ENCODE results near the gene LPP. TPM values are rescaled to one million over a fixed set of nuclear protein-coding genes. Genes with fewer than 3 reads are reported as not detected.

The LPP gene
- total RNA-seq, 1 donor from 2014 or later: 23.1 TPM

- Mint-ChIP-seq H3K4me1 (ENCODE audit: low read depth, unreplicated experiment) (no peaks in the 10 kb centered on the region), H3K27ac (ENCODE audit: unreplicated experiment) (no peak overlapping the region), H3K9me3 (ENCODE audit: unreplicated experiment) (no peaks in the 10 kb centered on the region), H3K36me3 (ENCODE audit: unreplicated experiment) (no peaks in the 10 kb centered on the region), H3K4me3 (ENCODE audit: unreplicated experiment) (no peak overlapping the region), H3K27me3 (ENCODE audit: unreplicated experiment) (peaks cover 2% of the 10 kb centered on the region)
- TF ChIP-seq CTCF (IDR thresholded peaks at IDR 0.05; ENCODE audit: partially characterized antibody, unreplicated experiment): no peak
- DNase-seq: no peak
Measured at GRCh38 chr3:188791311-188791710, 637.4 kb downstream of the LPP start.

GRCh38 chr3:188792793-188793192 is 638.8 kb downstream of the LPP start:
- Mint-ChIP-seq H3K9me3 (ENCODE audit: unreplicated experiment) (peaks cover 4% of the 10 kb centered on the region), H3K4me3 (ENCODE audit: unreplicated experiment) (no peak overlapping the region), H3K27me3 (ENCODE audit: unreplicated experiment) (peaks cover 2% of the 10 kb centered on the region), H3K36me3 (ENCODE audit: unreplicated experiment) (no peaks in the 10 kb centered on the region), H3K4me1 (ENCODE audit: low read depth, unreplicated experiment) (no peaks in the 10 kb centered on the region), H3K27ac (ENCODE audit: unreplicated experiment) (no peak overlapping the region)
- peak; percentile 56 for DNase-seq
- TF ChIP-seq CTCF (IDR thresholded peaks at IDR 0.05; ENCODE audit: partially characterized antibody, unreplicated experiment): no peak

GRCh38 chr3:188796122-188796631 is 642.2 kb downstream of the LPP start:
- no peak overlapping the region for H3K4me3 Mint-ChIP-seq (ENCODE audit: unreplicated experiment)

GRCh38 chr3:188797045-188797444 is 643.1 kb downstream of the LPP start:
- Mint-ChIP-seq H3K36me3 (ENCODE audit: unreplicated experiment) (no peaks in the 10 kb centered on the region), H3K9me3 (ENCODE audit: unreplicated experiment) (peaks cover 4% of the 10 kb centered on the region), H3K4me1 (ENCODE audit: low read depth, unreplicated experiment) (no peaks in the 10 kb centered on the region), H3K27me3 (ENCODE audit: unreplicated experiment) (peaks cover 2% of the 10 kb centered on the region), H3K27ac (ENCODE audit: unreplicated experiment) (no peak overlapping the region), H3K4me3 (ENCODE audit: unreplicated experiment) (no peak overlapping the region)
- no peak for DNase-seq
- TF ChIP-seq CTCF (IDR thresholded peaks at IDR 0.05; ENCODE audit: partially characterized antibody, unreplicated experiment): no peak

More at GRCh38 chr3:188796122-188796631, 642.2 kb downstream of the LPP start:
- Mint-ChIP-seq H3K9me3 (ENCODE audit: unreplicated experiment) (peaks cover 4% of the 10 kb centered on the region), H3K4me1 (ENCODE audit: low read depth, unreplicated experiment) (no peaks in the 10 kb centered on the region), H3K36me3 (ENCODE audit: unreplicated experiment) (no peaks in the 10 kb centered on the region), H3K27me3 (ENCODE audit: unreplicated experiment) (peaks cover 2% of the 10 kb centered on the region), H3K27ac (ENCODE audit: unreplicated experiment) (no peak overlapping the region)
- no peak for DNase-seq
- no peak for TF ChIP-seq CTCF (IDR thresholded peaks at IDR 0.05; ENCODE audit: partially characterized antibody, unreplicated experiment)

GRCh38 chr3:188798556-188799145 is 644.7 kb downstream of the LPP start:
- no peak for TF ChIP-seq CTCF (IDR thresholded peaks at IDR 0.05; ENCODE audit: partially characterized antibody, unreplicated experiment)
- no peak overlapping the region for H3K27ac Mint-ChIP-seq (ENCODE audit: unreplicated experiment)
- no peaks in the 10 kb centered on the region for H3K36me3 Mint-ChIP-seq (ENCODE audit: unreplicated experiment)
- no peak for DNase-seq
- no peaks in the 10 kb centered on the region for H3K4me1 Mint-ChIP-seq (ENCODE audit: low read depth, unreplicated experiment)
- peaks cover 4% of the 10 kb centered on the region for H3K9me3 Mint-ChIP-seq (ENCODE audit: unreplicated experiment)
- no peak overlapping the region for H3K4me3 Mint-ChIP-seq (ENCODE audit: unreplicated experiment)
- peaks cover under 1% of the 10 kb centered on the region for H3K27me3 Mint-ChIP-seq (ENCODE audit: unreplicated experiment)

Measured in glutamatergic neuron (in vitro differentiated cells).